ENCODE results near the gene GRM4.

GRM4 gene

DNA sequence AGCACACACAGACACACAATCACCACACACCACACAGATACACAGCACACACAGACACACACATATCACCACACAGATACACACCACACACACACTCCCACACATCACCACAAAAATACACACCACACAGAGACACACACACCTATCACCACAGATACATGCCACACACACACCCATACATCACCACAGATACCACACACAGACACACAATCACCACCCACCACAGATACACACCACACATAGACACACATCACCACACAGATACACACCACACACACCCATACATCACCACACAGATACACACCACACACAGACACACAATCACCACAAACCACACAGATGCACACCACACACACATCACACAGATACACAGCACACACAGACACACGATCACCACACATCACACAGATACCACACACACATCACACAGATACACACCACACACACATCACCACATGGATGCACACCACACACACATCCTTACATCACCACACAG is 74.0 kb downstream of the GRM4 start:
- H4K8ac ChIP-seq (ENCODE audit: low read length), result no peak overlapping the region
- H4K91ac ChIP-seq (ENCODE audit: low read length), result no peak overlapping the region
- no peak overlapping the region for H2BK12ac ChIP-seq (ENCODE audit: low read length in 2 of 2)
- H3K4me1 ChIP-seq (ENCODE audit: control insufficient read depth, insufficient read depth, low read depth, low read length), result peaks cover 2% of the 10 kb centered on the region
- no peaks in the 10 kb centered on the region for H3K79me1 ChIP-seq (replicated peaks; ENCODE audit: low read length, poor library complexity, severe bottlenecking)
- H3K36me3 ChIP-seq (ENCODE audit: control insufficient read depth in 1 of 2, insufficient read depth in 2 of 2, low read depth in 1 of 2, low read length in 2 of 2), result no peaks in the 10 kb centered on the region
- 98% methylated on average over 1 of the region's 1 CpG for WGBS
- H3K18ac ChIP-seq (ENCODE audit: low read depth in 1 of 2, low read length in 2 of 2), result no peak overlapping the region
- DNase-seq, result no peak
- H2AK5ac ChIP-seq (ENCODE audit: low read length, severe bottlenecking), result no peak overlapping the region
- no peak overlapping the region for H2BK120ac ChIP-seq (ENCODE audit: low read depth, low read length)
- no peak overlapping the region for H2AFZ ChIP-seq (ENCODE audit: low read depth, low read length)
- no peak overlapping the region for H3K4ac ChIP-seq (ENCODE audit: low read depth in 1 of 2, low read length in 2 of 2)
- H2BK5ac ChIP-seq (ENCODE audit: low read depth, low read length, poor library complexity, severe bottlenecking), result no peak overlapping the region
- no peaks in the 10 kb centered on the region for H3K9me3 ChIP-seq (ENCODE audit: control insufficient read depth, low read length)
- no peak overlapping the region for H3K23ac ChIP-seq (ENCODE audit: low read length in 2 of 2)
- no peak overlapping the region for H3K4me3 ChIP-seq (ENCODE audit: insufficient read depth in 1 of 2, low read depth in 1 of 2, low read length in 2 of 2)
- H3K4me2 ChIP-seq (ENCODE audit: low read length, poor library complexity, severe bottlenecking), result no peak overlapping the region
- H3K27ac ChIP-seq (ENCODE audit: low read length, poor library complexity, severe bottlenecking), result no peak overlapping the region
- H2BK15ac ChIP-seq (ENCODE audit: low read depth, poor library complexity, severe bottlenecking), result no peak overlapping the region
- H3K14ac ChIP-seq (ENCODE audit: low read length in 2 of 2), result peak overlapping the region in 1 of 2 experiments; percentile 63
- H3K27me3 ChIP-seq (ENCODE audit: control insufficient read depth in 1 of 2, insufficient read depth in 1 of 2, low read length in 2 of 2), result peaks cover 22 to 64% of the 10 kb centered on the region in 2 experiments
- H3K9ac ChIP-seq (ENCODE audit: low read length), result no peak overlapping the region

DNA sequence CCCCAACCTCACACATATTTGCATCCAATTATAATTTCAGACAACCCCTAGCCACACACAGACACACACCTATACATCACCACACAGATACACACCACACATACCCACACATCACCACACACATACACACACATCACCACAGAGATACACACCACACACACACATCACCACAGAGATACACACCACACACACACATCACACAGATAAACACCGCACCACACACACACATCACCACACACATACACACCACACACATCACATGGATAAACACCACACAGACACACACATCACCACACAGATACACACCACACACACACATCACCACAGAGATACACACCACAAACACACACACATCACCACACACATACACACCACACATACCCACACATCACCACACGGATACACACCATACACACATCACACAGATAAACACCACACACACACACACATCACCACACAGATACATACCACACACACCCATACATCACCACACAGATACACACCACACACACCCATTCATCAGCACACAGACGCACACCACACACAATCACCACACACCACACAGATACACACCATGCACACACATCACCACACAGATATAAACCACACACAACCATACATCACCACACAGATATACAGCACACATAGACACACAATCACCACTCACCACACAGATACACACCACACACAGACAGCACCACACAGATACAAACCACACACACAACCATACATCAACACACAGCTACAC is 74.6 kb downstream of the GRM4 start:
- Histone ChIP-seq H2AK5ac (ENCODE audit: low read length, severe bottlenecking) (no peak overlapping the region), H3K27me3 (ENCODE audit: control insufficient read depth in 1 of 2, insufficient read depth in 1 of 2, low read length in 2 of 2) (peaks cover 25 to 64% of the 10 kb centered on the region in 2 experiments), H3K4me1 (ENCODE audit: control insufficient read depth, insufficient read depth, low read depth, low read length) (peaks cover 2% of the 10 kb centered on the region), H3K4ac (ENCODE audit: low read depth in 1 of 2, low read length in 2 of 2) (no peak overlapping the region), H3K9ac (ENCODE audit: low read length) (no peak overlapping the region), H3K14ac (ENCODE audit: low read length in 2 of 2) (peak overlapping the region in 1 of 2 experiments; percentile 44), H2BK5ac (ENCODE audit: low read depth, low read length, poor library complexity, severe bottlenecking) (no peak overlapping the region), H4K8ac (ENCODE audit: low read length) (no peak overlapping the region), H4K91ac (ENCODE audit: low read length) (no peak overlapping the region), H3K27ac (ENCODE audit: low read length, poor library complexity, severe bottlenecking) (no peak overlapping the region), H2BK120ac (ENCODE audit: low read depth, low read length) (no peak overlapping the region), H3K36me3 (ENCODE audit: control insufficient read depth in 1 of 2, insufficient read depth in 2 of 2, low read depth in 1 of 2, low read length in 2 of 2) (no peaks in the 10 kb centered on the region), H3K9me3 (ENCODE audit: control insufficient read depth, low read length) (no peaks in the 10 kb centered on the region), H3K18ac (ENCODE audit: low read depth in 1 of 2, low read length in 2 of 2) (no peak overlapping the region), H2BK12ac (ENCODE audit: low read length in 2 of 2) (no peak overlapping the region), H3K4me3 (ENCODE audit: insufficient read depth in 1 of 2, low read depth in 1 of 2, low read length in 2 of 2) (no peak overlapping the region), H3K4me2 (ENCODE audit: low read length, poor library complexity, severe bottlenecking) (no peak overlapping the region), H2BK15ac (ENCODE audit: low read depth, poor library complexity, severe bottlenecking) (no peak overlapping the region), H2AFZ (ENCODE audit: low read depth, low read length) (no peak overlapping the region), H3K23ac (ENCODE audit: low read length in 2 of 2) (no peak overlapping the region), H3K79me1 (replicated peaks; ENCODE audit: low read length, poor library complexity, severe bottlenecking) (no peaks in the 10 kb centered on the region)
- 88% methylated on average over 2 of the region's 3 CpGs for WGBS
- DNase-seq, result no peak

DNA sequence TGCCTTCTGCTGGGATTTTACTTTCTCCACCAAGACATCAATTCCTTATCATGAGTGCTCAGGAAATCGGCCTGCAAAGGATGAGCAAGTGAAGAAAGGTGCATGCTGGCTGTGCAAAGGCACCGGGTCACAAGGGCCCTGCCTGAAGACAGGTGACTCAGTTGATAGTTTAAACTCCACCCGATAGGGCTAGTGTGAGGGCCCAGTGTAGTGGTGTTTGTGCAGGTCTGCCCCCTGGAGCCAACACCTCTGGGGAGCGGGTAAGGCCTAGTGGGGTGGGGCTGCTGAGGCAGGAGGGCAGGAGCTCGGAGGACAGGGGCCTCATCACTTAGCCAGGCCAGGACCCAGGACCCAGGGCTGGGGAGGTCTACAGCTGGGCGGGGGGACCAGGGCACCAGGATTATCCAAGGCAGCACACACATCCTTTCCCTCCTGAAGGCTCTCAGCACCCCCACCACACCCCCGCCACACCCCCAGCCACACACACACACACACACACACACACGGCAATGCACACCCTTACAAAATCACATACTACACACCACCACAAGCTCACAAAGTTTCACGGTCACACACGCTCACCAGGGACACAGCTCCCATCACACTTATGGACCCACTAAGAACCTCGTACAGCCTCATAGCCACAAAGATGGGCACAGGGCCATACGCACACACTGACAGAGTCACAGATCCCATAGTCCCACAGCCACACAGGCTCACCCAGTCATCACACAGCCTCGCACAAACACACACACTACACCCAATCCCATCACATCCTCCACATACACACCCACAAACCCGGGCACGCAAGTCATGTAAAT is 75.4 kb downstream of the GRM4 start:
- Histone ChIP-seq H4K91ac (ENCODE audit: low read length) (no peak overlapping the region), H3K36me3 (ENCODE audit: control insufficient read depth in 1 of 2, insufficient read depth in 2 of 2, low read depth in 1 of 2, low read length in 2 of 2) (no peaks in the 10 kb centered on the region), H3K4me3 (ENCODE audit: insufficient read depth in 1 of 2, low read depth in 1 of 2, low read length in 2 of 2) (no peak overlapping the region), H4K8ac (ENCODE audit: low read length) (no peak overlapping the region), H3K23ac (ENCODE audit: low read length in 2 of 2) (no peak overlapping the region), H2BK5ac (ENCODE audit: low read depth, low read length, poor library complexity, severe bottlenecking) (no peak overlapping the region), H3K9ac (ENCODE audit: low read length) (no peak overlapping the region), H2AFZ (ENCODE audit: low read depth, low read length) (no peak overlapping the region), H2BK120ac (ENCODE audit: low read depth, low read length) (no peak overlapping the region), H3K4me1 (ENCODE audit: control insufficient read depth, insufficient read depth, low read depth, low read length) (peaks cover 2% of the 10 kb centered on the region), H3K9me3 (ENCODE audit: control insufficient read depth, low read length) (no peaks in the 10 kb centered on the region), H2AK5ac (ENCODE audit: low read length, severe bottlenecking) (no peak overlapping the region), H3K4me2 (ENCODE audit: low read length, poor library complexity, severe bottlenecking) (no peak overlapping the region), H2BK15ac (ENCODE audit: low read depth, poor library complexity, severe bottlenecking) (no peak overlapping the region), H2BK12ac (ENCODE audit: low read length in 2 of 2) (no peak overlapping the region), H3K18ac (ENCODE audit: low read depth in 1 of 2, low read length in 2 of 2) (no peak overlapping the region), H3K4ac (ENCODE audit: low read depth in 1 of 2, low read length in 2 of 2) (no peak overlapping the region), H3K27ac (ENCODE audit: low read length, poor library complexity, severe bottlenecking) (no peak overlapping the region), H3K14ac (ENCODE audit: low read length in 2 of 2) (no peak overlapping the region), H3K79me1 (replicated peaks; ENCODE audit: low read length, poor library complexity, severe bottlenecking) (no peaks in the 10 kb centered on the region), H3K27me3 (ENCODE audit: control insufficient read depth in 1 of 2, insufficient read depth in 1 of 2, low read length in 2 of 2) (peaks cover 30 to 67% of the 10 kb centered on the region in 2 experiments)
- peak; percentile 17 for DNase-seq
- 88% methylated on average over 14 of the region's 15 CpGs for WGBS

DNA sequence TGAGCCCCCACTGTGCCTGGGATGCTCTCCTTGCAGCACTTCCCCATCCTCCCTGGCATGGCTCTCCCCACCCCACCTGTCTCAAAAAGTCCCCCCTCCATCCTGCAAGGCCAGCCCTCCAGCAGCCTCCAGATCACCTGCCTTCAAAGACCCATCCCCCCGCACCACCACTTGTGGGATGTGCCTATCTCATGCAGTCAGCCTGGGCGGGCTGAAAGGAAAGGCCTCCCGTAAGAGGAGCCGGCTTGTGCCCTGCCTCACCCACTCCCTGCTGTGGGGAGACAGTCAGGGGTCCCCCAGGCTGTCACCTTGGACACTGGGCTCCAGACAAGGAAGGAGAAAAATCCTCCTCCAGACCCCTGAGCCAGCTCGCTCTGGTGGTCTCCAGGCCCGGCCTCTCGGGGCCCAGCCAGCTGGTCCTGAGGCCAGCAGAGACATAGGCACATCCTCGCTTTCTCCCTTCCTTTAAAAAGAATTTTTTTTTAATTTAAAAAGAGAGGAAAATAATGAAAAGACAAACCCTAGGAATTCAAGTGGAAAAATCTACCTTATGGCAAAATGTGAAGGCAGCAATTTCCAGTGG is 77.3 kb downstream of the GRM4 start:
- Histone ChIP-seq H2BK5ac (ENCODE audit: low read depth, low read length, poor library complexity, severe bottlenecking) (no peak overlapping the region), H3K9me3 (ENCODE audit: control insufficient read depth, low read length) (no peaks in the 10 kb centered on the region), H2BK12ac (ENCODE audit: low read length in 2 of 2) (no peak overlapping the region), H2BK15ac (ENCODE audit: low read depth, poor library complexity, severe bottlenecking) (no peak overlapping the region), H2BK120ac (ENCODE audit: low read depth, low read length) (no peak overlapping the region), H3K4me3 (ENCODE audit: insufficient read depth in 1 of 2, low read depth in 1 of 2, low read length in 2 of 2) (no peak overlapping the region), H2AK5ac (ENCODE audit: low read length, severe bottlenecking) (no peak overlapping the region), H3K27ac (ENCODE audit: low read length, poor library complexity, severe bottlenecking) (no peak overlapping the region), H3K14ac (ENCODE audit: low read length in 2 of 2) (no peak overlapping the region), H4K8ac (ENCODE audit: low read length) (no peak overlapping the region), H3K23ac (ENCODE audit: low read length in 2 of 2) (no peak overlapping the region), H3K4me2 (ENCODE audit: low read length, poor library complexity, severe bottlenecking) (no peak overlapping the region), H2AFZ (ENCODE audit: low read depth, low read length) (no peak overlapping the region), H3K4me1 (ENCODE audit: control insufficient read depth, insufficient read depth, low read depth, low read length) (peaks cover 2% of the 10 kb centered on the region), H3K4ac (ENCODE audit: low read depth in 1 of 2, low read length in 2 of 2) (no peak overlapping the region), H3K9ac (ENCODE audit: low read length) (no peak overlapping the region), H3K36me3 (ENCODE audit: control insufficient read depth in 1 of 2, insufficient read depth in 2 of 2, low read depth in 1 of 2, low read length in 2 of 2) (no peaks in the 10 kb centered on the region), H3K27me3 (ENCODE audit: control insufficient read depth in 1 of 2, insufficient read depth in 1 of 2, low read length in 2 of 2) (peaks cover 41 to 70% of the 10 kb centered on the region in 2 experiments), H3K79me1 (replicated peaks; ENCODE audit: low read length, poor library complexity, severe bottlenecking) (no peaks in the 10 kb centered on the region), H4K91ac (ENCODE audit: low read length) (no peak overlapping the region), H3K18ac (ENCODE audit: low read depth in 1 of 2, low read length in 2 of 2) (no peak overlapping the region)
- WGBS, result 76% methylated on average over 4 of the region's 8 CpGs
- no peak for DNase-seq

All from mesenchymal stem cell (in vitro differentiated cells and primary cell).